EH (cell line): ENCODE data around the gene FBXO7.
"Not testable (repeated sequence)": the region's sequence is repeated elsewhere in the genome, so short reads cannot be mapped to it uniquely, and the experiment has no call there.

Source experiments
- DNase-seq: peaks from one replicate; pipeline ENCODE4 v3.0.0-alpha.2; 2015; ENCODE audit warnings: low read depth

The FBXO7 gene

GRCh38 chr22:32474635-32475467 lies at the start of gene FBXO7:
Gene FBXO7 (plus strand): TSS chr22:32474811. CDS start chr22:32475003, 192 bp downstream.
- DNase-seq, result peak; percentile 93

GRCh38 chr22:32426881-32427280 lies 47.7 kb upstream of the FBXO7 start:
- DNase-seq, result no peak

GRCh38 chr22:32430352-32430751 lies 44.3 kb upstream of the FBXO7 start:
- DNase-seq, result no peak

- no peak for DNase-seq
Measured at GRCh38 chr22:32444068-32444467, 30.5 kb upstream of the FBXO7 start.

GRCh38 chr22:32446321-32446720 lies 28.3 kb upstream of the FBXO7 start:
- peak; percentile 9 for DNase-seq

- DNase-seq, result no peak
Measured at GRCh38 chr22:32448980-32449379, 25.6 kb upstream of the FBXO7 start.

- no peak for DNase-seq
Measured at GRCh38 chr22:32457031-32457430, 17.6 kb upstream of the FBXO7 start.

GRCh38 chr22:32462452-32462851 lies 12.2 kb upstream of the FBXO7 start:
- DNase-seq, result no peak

GRCh38 chr22:32465661-32466060 lies 8.9 kb upstream of the FBXO7 start:
- DNase-seq, result peak; percentile 20

- no peak for DNase-seq
Measured at GRCh38 chr22:32466496-32466895, 8.1 kb upstream of the FBXO7 start.

- peak; percentile 92 for DNase-seq
Measured at GRCh38 chr22:32469799-32470212, 4.8 kb upstream of the FBXO7 start.

GRCh38 chr22:32473388-32473952 lies 1.1 kb upstream of the FBXO7 start:
- DNase-seq, result peak; percentile 61

- no peak for DNase-seq
Measured at GRCh38 chr22:32475468-32476010, 928 bp downstream of the FBXO7 start.

- no peak for DNase-seq
Measured at GRCh38 chr22:32476281-32477195, 1.9 kb downstream of the FBXO7 start.

GRCh38 chr22:32477596-32477995 lies 3.0 kb downstream of the FBXO7 start:
- no peak for DNase-seq

- DNase-seq, result not testable (repeated sequence)
Measured at GRCh38 chr22:32478552-32478951, 3.9 kb downstream of the FBXO7 start.

GRCh38 chr22:32478994-32479393 lies 4.4 kb downstream of the FBXO7 start:
- peak; percentile 22 for DNase-seq

GRCh38 chr22:32480238-32480637 lies 5.6 kb downstream of the FBXO7 start:
- no peak for DNase-seq

- no peak for DNase-seq
Measured at GRCh38 chr22:32482708-32483107, 8.1 kb downstream of the FBXO7 start.

GRCh38 chr22:32486656-32487390 lies 12.2 kb downstream of the FBXO7 start:
- no peak for DNase-seq

- DNase-seq, result no peak
Measured at GRCh38 chr22:32487461-32487860, 12.8 kb downstream of the FBXO7 start.

- DNase-seq, result no peak
Measured at GRCh38 chr22:32489377-32489776, 14.8 kb downstream of the FBXO7 start.
